Measurements from ENCODE around the gene CFAP69. TPM values are rescaled to one million over a fixed set of nuclear protein-coding genes. Genes with fewer than 3 reads are reported as not detected.

CFAP69 gene
- total and polyA plus RNA-seq, 2 of the 8 experiments (the other 6 are each of a cell fraction or from before 2014, with no cell fraction given) = 1.00 to 3.8 TPM

DNA sequence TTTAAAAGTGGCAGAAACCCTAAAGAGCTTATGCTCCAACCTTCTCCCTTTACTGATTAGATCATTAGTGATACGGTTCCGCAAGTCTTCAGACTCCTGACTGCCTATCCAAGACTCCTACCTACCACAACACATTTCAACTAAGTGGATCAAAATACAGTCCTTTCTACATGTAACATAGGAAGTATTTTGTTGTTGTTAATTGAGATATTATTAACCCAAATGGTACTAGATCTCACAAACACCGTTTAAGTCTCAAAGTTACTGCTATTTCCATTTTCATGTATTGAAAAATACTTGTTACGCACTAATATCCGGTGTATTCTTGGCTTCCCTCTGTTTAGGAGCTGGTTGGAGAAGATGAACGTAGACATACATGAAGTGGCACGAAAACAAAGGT lies 75.0 kb downstream of the CFAP69 start:
- no peaks in the 10 kb centered on the region for H4K20me1 ChIP-seq (replicated peaks in 1 of 2; ENCODE audit: control insufficient read depth in 1 of 2, insufficient read depth in 2 of 2, low read length in 2 of 2)
- H3K4ac ChIP-seq (replicated peaks; ENCODE audit: insufficient read length, low read depth, low read length) = no peak overlapping the region
- no peak overlapping the region for H3K56ac ChIP-seq (replicated peaks; ENCODE audit: insufficient read length, low read depth, low read length)
- no peaks in the 10 kb centered on the region for H3K9me3 ChIP-seq (ENCODE audit: insufficient read depth in 2 of 2, low read depth in 1 of 2, low read length in 1 of 2)
- POLR2A ChIA-PET (ENCODE audit: partially characterized antibody) = no interaction called here
- H2AFZ ChIP-seq (ENCODE audit: low read length) = no peak overlapping the region
- peaks cover 20 to 39% (median 29%) of the 10 kb centered on the region in 4 experiments for H3K27me3 ChIP-seq (replicated peaks in 1 of 4; ENCODE audit: control insufficient read depth in 3 of 4, extremely low read depth in 1 of 4, insufficient read depth in 3 of 4, low read length in 3 of 4)
- CTCF ChIA-PET (ENCODE audit: partially characterized antibody) = interaction anchor here (1.0 to 2.9 kb wide), 3 partner anchors 9 to 14 kb away, joined by 3 to 14 read pairs (median 7); no protein-coding TSS in a partner anchor
- H3K4me2 ChIP-seq (ENCODE audit: insufficient read depth in 1 of 2, low read depth in 2 of 2, low read length in 2 of 2) = peak overlapping the region in 1 of 2 experiments; percentile 58; a peak in 1 of 4 replicates
- H3K36me3 ChIP-seq (ENCODE audit: control insufficient read depth in 2 of 4, insufficient read depth in 4 of 4, low read length in 3 of 4) = no peaks in the 10 kb centered on the region
- H3K23ac ChIP-seq (ENCODE audit: insufficient read length) = no peak overlapping the region
- WGBS, 2 experiments (ENCODE audit: extremely low coverage in 1 of 2, insufficient coverage in 1 of 2, insufficient read length in 1 of 2, insufficient replicate concordance in 2 of 2, low coverage in 1 of 2, low lambda C conversion rate in 2 of 2, missing lambda C conversion rate in 1 of 2) = 92% methylated on average over 7 of the region's 7 CpGs; no CpG with 5 or more reads in 1 of the 2 experiments
- H3K79me2 ChIP-seq (ENCODE audit: control insufficient read depth in 1 of 2, insufficient read depth in 2 of 2, low read length in 2 of 2) = no peaks in the 10 kb centered on the region
- no peak overlapping the region for H3K14ac ChIP-seq (ENCODE audit: insufficient read length)
- H4K91ac ChIP-seq (replicated peaks; ENCODE audit: insufficient read length, low read length) = no peak overlapping the region
- no peak overlapping the region for H3K4me3 ChIP-seq (ENCODE audit: extremely low read depth in 1 of 4, insufficient read depth in 2 of 4, low read depth in 3 of 4, low read length in 4 of 4)
- no peak overlapping the region for H4K5ac ChIP-seq (ENCODE audit: insufficient read length, low read depth, low read length)
- no peak overlapping the region for H3K18ac ChIP-seq (ENCODE audit: extremely low read depth, low read length)
- no peak overlapping the region for H2BK120ac ChIP-seq (replicated peaks; ENCODE audit: low read depth, low read length)
- H4K8ac ChIP-seq (ENCODE audit: extremely low read depth, insufficient read depth, low read length) = no peak overlapping the region
- no peak overlapping the region for H3K27ac ChIP-seq (ENCODE audit: low read depth, low read length)
- no peak overlapping the region for H2BK5ac ChIP-seq (ENCODE audit: low read depth, low read length)
- no peak for FAIRE-seq
- H3K4me1 ChIP-seq (replicated peaks in 1 of 4; ENCODE audit: control insufficient read depth in 3 of 4, insufficient read depth in 4 of 4, low read length in 3 of 4) = peaks cover 0 to 3% (median 0%) of the 10 kb centered on the region in 4 experiments; a peak in 2 of 7 replicates
- no peak for DNase-seq (ENCODE audit: low read depth in 1 of 2, low spot score in 2 of 2)
- H3K79me1 ChIP-seq (ENCODE audit: low read depth, low read length) = no peaks in the 10 kb centered on the region
- H3K9ac ChIP-seq (replicated peaks in 1 of 4; ENCODE audit: extremely low read depth in 1 of 4, low read depth in 3 of 4, low read length in 3 of 4) = no peak overlapping the region
- no peak overlapping the region for H2BK12ac ChIP-seq (ENCODE audit: low read depth, low read length)
- no peak overlapping the region for H2BK15ac ChIP-seq (ENCODE audit: low read length)
- H2AK5ac ChIP-seq (ENCODE audit: low read depth, low read length) = no peak overlapping the region
- TF ChIP-seq CBX8 (IDR thresholded peaks at IDR 0.05; ENCODE audit: borderline replicate concordance, low read depth, low read length) = no peak
- no peak for TF ChIP-seq ASH2L (IDR thresholded peaks at IDR 0.05; ENCODE audit: low read length)
- no peak for TF ChIP-seq NRF1 (IDR thresholded peaks at IDR 0.05; ENCODE audit: low read depth, low read length)
- TF ChIP-seq RNF2 (IDR thresholded peaks at IDR 0.05; ENCODE audit: borderline replicate concordance, low read depth, low read length, missing control alignments, poor library complexity, severe bottlenecking) = no peak
- TF ChIP-seq CHD2 (IDR thresholded peaks at IDR 0.05; ENCODE audit: low read length) = no peak
- TF ChIP-seq, protein P1, sequence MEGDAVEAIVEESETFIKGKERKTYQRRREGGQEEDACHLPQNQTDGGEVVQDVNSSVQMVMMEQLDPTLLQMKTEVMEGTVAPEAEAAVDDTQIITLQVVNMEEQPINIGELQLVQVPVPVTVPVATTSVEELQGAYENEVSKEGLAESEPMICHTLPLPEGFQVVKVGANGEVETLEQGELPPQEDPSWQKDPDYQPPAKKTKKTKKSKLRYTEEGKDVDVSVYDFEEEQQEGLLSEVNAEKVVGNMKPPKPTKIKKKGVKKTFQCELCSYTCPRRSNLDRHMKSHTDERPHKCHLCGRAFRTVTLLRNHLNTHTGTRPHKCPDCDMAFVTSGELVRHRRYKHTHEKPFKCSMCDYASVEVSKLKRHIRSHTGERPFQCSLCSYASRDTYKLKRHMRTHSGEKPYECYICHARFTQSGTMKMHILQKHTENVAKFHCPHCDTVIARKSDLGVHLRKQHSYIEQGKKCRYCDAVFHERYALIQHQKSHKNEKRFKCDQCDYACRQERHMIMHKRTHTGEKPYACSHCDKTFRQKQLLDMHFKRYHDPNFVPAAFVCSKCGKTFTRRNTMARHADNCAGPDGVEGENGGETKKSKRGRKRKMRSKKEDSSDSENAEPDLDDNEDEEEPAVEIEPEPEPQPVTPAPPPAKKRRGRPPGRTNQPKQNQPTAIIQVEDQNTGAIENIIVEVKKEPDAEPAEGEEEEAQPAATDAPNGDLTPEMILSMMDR (IDR thresholded peaks at IDR 0.05; ENCODE audit: control extremely low read depth in 1 of 3, insufficient read depth in 1 of 3, low read depth in 1 of 3, low read length in 3 of 3) = no peak
- peaks cover 10% of the 10 kb centered on the region; the same call in 1 of the 2 replicates for H3K23me2 ChIP-seq (ENCODE audit: low read depth, low read length)
- no peak overlapping the region for H2BK20ac ChIP-seq (ENCODE audit: low read length)
